Aorta (tissue), 5 donors: Measurements from ENCODE around the gene TADA2B. TPM values are rescaled to one million over a fixed set of nuclear protein-coding genes. Genes with fewer than 3 reads are reported as not detected.

ENCODE experiments used
- ATAC-seq: fragments of 200-7000 bp; cut with Tn5 transposase; one replicate; pipeline ENCODE4 v1.9.1; 2022; ENCODE audit warnings: moderate library complexity; ENCODE audit not compliant: low FRiP score
- DNase-seq, 2 donors: peaks; one replicate each; pipeline ENCODE4 v3.0.0-alpha.2; 2020
- H3K27ac ChIP-seq, 2 donors: one replicate each; pipeline ENCODE4 v1.5.1; 2013; ENCODE audit warnings: low read length in 2 of 2, mild to moderate bottlenecking in 2 of 2, moderate library complexity in 2 of 2, control low read depth in 1 of 2, inconsistent platforms in 1 of 2, low read depth in 1 of 2
- H3K27me3 ChIP-seq, 2 donors: one replicate each; pipeline ENCODE4 v1.6.1; 2013; ENCODE audit warnings: control low read depth in 1 of 2, low read length in 1 of 2, mild to moderate bottlenecking in 1 of 2, moderate library complexity in 1 of 2; ENCODE audit not compliant: insufficient read depth in 2 of 2, control insufficient read depth in 1 of 2
- H3K36me3 ChIP-seq, 2 donors: one replicate each; pipeline ENCODE4 v1.6.1; 2013; ENCODE audit warnings: control low read depth in 1 of 2, low read length in 1 of 2, mild to moderate bottlenecking in 1 of 2; ENCODE audit not compliant: insufficient read depth in 2 of 2, control insufficient read depth in 1 of 2
- H3K4me1 ChIP-seq, 2 donors: one replicate each; pipeline ENCODE4 v1.6.1; 2013; ENCODE audit warnings: low read length in 2 of 2, control low read depth in 1 of 2, mild to moderate bottlenecking in 1 of 2, moderate library complexity in 1 of 2; ENCODE audit not compliant: insufficient read depth in 2 of 2, control insufficient read depth in 1 of 2
- H3K4me3 ChIP-seq, 2 donors: one replicate each; pipeline ENCODE4 v1.5.1; 2013; ENCODE audit warnings: low read length in 2 of 2, control low read depth in 1 of 2, mild to moderate bottlenecking in 1 of 2
- H3K9me3 ChIP-seq: one replicate; pipeline ENCODE4 v1.6.1; 2013; ENCODE audit warnings: mild to moderate bottlenecking, low read length; ENCODE audit not compliant: control insufficient read depth
- WGBS, 2 donors: extraction: QIAGEN DNeasy Blood & Tissue Kit; methylation state at CpG; one replicate each; pipeline ENCODE4 v1.1.7; 2013; 5-methylcytosine and 5-hydroxymethylcytosine counted together
- intact Hi-C, 2 donors: fragments of 100-400 bp; cut with DNase I; formaldehyde crosslinking; loops; one replicate each; pipeline versions ENCODE4 v1.14.2 to v1.15.0; 2022
- polyA plus RNA-seq, 2 donors: library from polyadenylated mRNA; stranded (reverse); fragments of 200-250 nt; gene quantifications; one replicate each; pipeline ENCODE4 v1.2.3, GENCODE V29; 2013
- total RNA-seq, 2 donors: library from RNA; stranded (reverse); fragmentation: NEBNext Ultra II Directional; extraction: Animal tissue kit (Norgen Biotek cat#: 25700); gene quantifications; one replicate each; pipeline ENCODE4 v1.2.1, GENCODE V29; 2021
- donor health status: healthy with polysubstance abuse.
- donor health status: Bipolar disorder and iron deficiency.
- donor health status: DM: no; HTN: no; CAD: no.
- donor health status: DM: no; HTN: no; CAD: no.
- donor health status: DM: yes; HTN: yes; CAD: no.

TADA2B gene
- total and polyA plus RNA-seq, 4 donors: 6.5 to 19.2 (median 13.3) TPM

GRCh38 chr4:7049295-7049694 lies 6.1 kb downstream of the TADA2B start:
- H3K27me3 ChIP-seq: no peaks in the 10 kb centered on the region
- H3K4me1 ChIP-seq: no peaks in the 10 kb centered on the region
- no peak overlapping the region for H3K4me3 ChIP-seq
- ATAC-seq: no peak
- no peaks in the 10 kb centered on the region for H3K9me3 ChIP-seq
- H3K36me3 ChIP-seq: no peaks in the 10 kb centered on the region
- DNase-seq: peak in 1 of 2 donors; percentile 20
- no peak overlapping the region for H3K27ac ChIP-seq
- intact Hi-C loops: no loop called here
- WGBS, 2 donors: 88 to 90% methylated on average over 4 of the region's 4 CpGs

GRCh38 chr4:7049739-7050138 lies 6.6 kb downstream of the TADA2B start:
- no peak overlapping the region for H3K27ac ChIP-seq
- ATAC-seq (no peak), DNase-seq (peak in 1 of 2 donors; percentile 63)
- H3K9me3 ChIP-seq: no peaks in the 10 kb centered on the region
- intact Hi-C loops: no loop called here
- no peak overlapping the region for H3K4me3 ChIP-seq
- no peaks in the 10 kb centered on the region for H3K27me3 ChIP-seq
- no peaks in the 10 kb centered on the region for H3K4me1 ChIP-seq
- H3K36me3 ChIP-seq: no peaks in the 10 kb centered on the region
- 90 to 91% methylated on average over 11 of the region's 11 CpGs for WGBS, 2 donors

DNA sequence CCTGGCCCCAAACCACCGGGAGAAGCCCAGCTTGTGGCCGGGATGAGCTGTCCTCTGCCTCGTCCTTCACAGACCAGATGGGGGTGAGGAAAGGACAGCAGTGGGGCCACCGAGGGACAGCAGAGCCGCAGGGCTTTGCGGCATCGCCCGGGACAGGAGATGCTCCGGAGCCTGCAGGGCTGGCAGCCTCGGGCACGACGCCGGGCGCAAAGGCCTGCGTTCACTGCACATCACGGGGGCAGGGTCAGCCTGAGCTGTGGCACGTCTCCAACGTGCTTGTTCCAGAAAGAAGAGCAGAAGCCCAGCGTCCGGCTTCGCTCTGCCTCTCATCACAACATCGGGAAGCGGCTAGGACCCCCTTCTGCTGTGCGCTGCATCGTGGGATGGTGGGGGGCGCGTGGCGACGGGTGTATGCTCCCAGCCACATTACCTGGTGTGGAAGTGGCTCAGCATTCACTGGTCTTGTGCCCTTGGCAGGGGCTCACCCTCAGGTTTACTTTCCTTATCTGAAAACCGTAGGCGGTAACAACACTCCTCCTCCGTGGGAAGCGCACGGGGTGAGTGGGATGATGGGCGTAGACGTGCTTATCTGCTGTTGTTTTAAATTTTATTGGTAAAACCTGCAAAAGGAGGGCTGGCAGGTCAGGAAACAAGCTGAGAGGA lies 7.4 kb downstream of the TADA2B start:
- 84 to 85% methylated on average over 36 of the region's 36 CpGs for WGBS, 2 donors
- no peaks in the 10 kb centered on the region for H3K36me3 ChIP-seq
- H3K27ac ChIP-seq: no peak overlapping the region
- H3K4me3 ChIP-seq: no peak overlapping the region
- intact Hi-C loops: no loop called here
- no peaks in the 10 kb centered on the region for H3K27me3 ChIP-seq
- H3K9me3 ChIP-seq: no peaks in the 10 kb centered on the region
- ATAC-seq: no peak
- DNase-seq: peak in 1 of 2 donors; percentile 75
- no peaks in the 10 kb centered on the region for H3K4me1 ChIP-seq

DNA sequence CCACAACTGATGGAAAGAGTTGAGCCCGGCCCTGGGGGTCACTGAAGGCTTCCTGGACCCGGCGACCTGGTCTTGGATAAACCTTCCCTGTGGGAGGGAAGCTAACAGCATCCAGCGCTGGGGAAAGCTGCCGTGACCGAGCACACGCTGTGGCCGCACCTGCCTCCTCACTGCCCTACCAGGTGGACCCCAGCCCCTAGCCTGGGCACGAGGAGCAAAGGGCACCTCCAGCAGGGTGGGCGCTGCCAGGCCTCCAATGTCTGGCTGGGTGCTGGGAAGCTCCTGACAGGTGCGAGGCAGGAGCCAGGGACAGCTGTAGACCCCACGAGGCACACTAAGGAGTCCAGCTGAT lies 7.9 kb downstream of the TADA2B start:
- peaks cover 0 to 2% of the 10 kb centered on the region in 2 donors for H3K36me3 ChIP-seq
- peak in 1 of 2 donors; percentile 53 for DNase-seq
- ATAC-seq: no peak
- H3K4me3 ChIP-seq: no peak overlapping the region
- whole genome bisulfite sequencing, 2 donors: 91 to 92% methylated on average over 12 of the region's 12 CpGs
- no peaks in the 10 kb centered on the region for H3K4me1 ChIP-seq
- H3K9me3 ChIP-seq: no peaks in the 10 kb centered on the region
- no peak overlapping the region for H3K27ac ChIP-seq
- intact Hi-C loops: no loop called here
- no peaks in the 10 kb centered on the region for H3K27me3 ChIP-seq

DNA sequence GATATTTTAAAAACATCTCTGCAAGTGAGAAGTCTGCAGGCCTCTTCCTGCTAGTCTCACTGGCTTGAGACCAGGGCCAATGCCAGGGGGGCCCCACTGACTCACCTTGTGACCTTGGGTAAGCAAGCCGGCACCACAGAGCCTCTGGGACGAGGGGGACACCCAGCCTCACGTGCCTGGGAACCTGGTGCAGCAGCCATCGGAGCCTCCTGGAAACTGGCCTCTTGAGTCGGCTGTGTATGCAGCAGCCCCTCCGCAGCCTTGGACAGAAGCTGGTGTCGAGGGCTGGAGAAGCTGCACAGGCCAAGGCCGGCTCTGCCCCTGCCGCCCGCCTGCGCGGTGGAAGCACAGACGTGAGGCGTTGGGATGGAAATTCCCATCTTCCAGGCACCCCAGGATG lies 8.7 kb downstream of the TADA2B start:
- Histone ChIP-seq H3K4me1 (no peaks in the 10 kb centered on the region), H3K27me3 (no peaks in the 10 kb centered on the region), H3K9me3 (no peaks in the 10 kb centered on the region), H3K36me3 (peaks cover 0 to 2% of the 10 kb centered on the region in 2 donors), H3K27ac (no peak overlapping the region), H3K4me3 (no peak overlapping the region)
- intact Hi-C loops: no loop called here
- ATAC-seq (no peak), DNase-seq (peak; percentile 32 to 71)
- WGBS, 2 donors: 89 to 90% methylated on average over 14 of the region's 14 CpGs

GRCh38 chr4:7052313-7052712 lies 9.1 kb downstream of the TADA2B start:
- Histone ChIP-seq H3K4me3 (no peak overlapping the region), H3K27ac (no peak overlapping the region), H3K4me1 (no peaks in the 10 kb centered on the region), H3K9me3 (no peaks in the 10 kb centered on the region), H3K36me3 (peaks cover 0 to 2% of the 10 kb centered on the region in 2 donors), H3K27me3 (no peaks in the 10 kb centered on the region)
- intact Hi-C loops: no loop called here
- DNase-seq (peak in 1 of 2 donors; percentile 7), ATAC-seq (no peak)
- 86 to 88% methylated on average over 14 of the region's 14 CpGs for WGBS, 2 donors

- intact Hi-C loops: no loop called here
- H3K4me1 ChIP-seq: no peaks in the 10 kb centered on the region
- no peaks in the 10 kb centered on the region for H3K27me3 ChIP-seq
- peaks cover 0 to 2% of the 10 kb centered on the region in 2 donors for H3K36me3 ChIP-seq
- WGBS, 2 donors: 69 to 74% methylated on average over 20 of the region's 20 CpGs
- ATAC-seq: peak; percentile 34
- DNase-seq: peak; percentile 66 to 79
- no peaks in the 10 kb centered on the region for H3K9me3 ChIP-seq
- H3K4me3 ChIP-seq: no peak overlapping the region
- H3K27ac ChIP-seq: no peak overlapping the region
These were observed 9.9 kb downstream of the TADA2B start for GRCh38 chr4:7052923-7053715.

DNA sequence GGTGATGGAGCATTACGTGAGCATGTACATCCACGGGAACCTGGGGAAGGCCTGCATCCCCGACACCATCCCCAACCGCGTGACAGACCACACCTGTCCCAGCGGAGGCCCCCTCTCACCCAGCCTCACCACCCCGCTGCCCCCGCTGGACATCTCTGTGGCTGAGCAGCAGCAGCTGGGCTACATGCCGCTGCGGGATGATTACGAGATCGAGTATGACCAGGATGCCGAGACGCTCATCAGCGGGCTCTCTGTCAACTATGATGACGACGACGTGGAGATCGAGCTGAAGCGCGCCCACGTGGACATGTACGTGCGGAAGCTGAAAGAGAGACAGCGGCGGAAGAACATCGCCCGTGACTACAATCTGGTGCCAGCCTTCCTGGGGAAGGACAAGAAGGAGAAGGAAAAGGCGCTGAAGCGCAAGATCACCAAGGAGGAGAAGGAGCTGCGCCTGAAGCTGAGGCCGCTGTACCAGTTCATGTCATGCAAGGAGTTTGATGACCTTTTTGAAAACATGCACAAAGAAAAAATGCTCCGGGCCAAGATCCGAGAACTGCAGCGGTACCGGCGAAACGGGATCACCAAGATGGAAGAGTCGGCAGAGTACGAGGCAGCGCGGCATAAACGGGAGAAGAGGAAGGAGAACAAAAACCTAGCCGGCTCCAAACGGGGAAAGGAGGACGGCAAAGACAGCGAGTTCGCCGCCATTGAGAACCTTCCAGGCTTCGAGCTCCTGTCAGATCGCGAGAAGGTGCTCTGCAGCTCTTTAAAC lies 11.1 kb downstream of the TADA2B start:
- H3K4me1 ChIP-seq: no peaks in the 10 kb centered on the region
- WGBS, 2 donors: 96 to 97% methylated on average over 52 of the region's 52 CpGs
- no peaks in the 10 kb centered on the region for H3K9me3 ChIP-seq
- intact Hi-C loops: no loop called here
- H3K27ac ChIP-seq: no peak overlapping the region
- peak; percentile 44 to 72 for DNase-seq
- no peaks in the 10 kb centered on the region for H3K27me3 ChIP-seq
- peaks cover 0 to 2% of the 10 kb centered on the region in 2 donors for H3K36me3 ChIP-seq
- ATAC-seq: no peak
- H3K4me3 ChIP-seq: no peak overlapping the region
